Endothelial cell (in vitro differentiated cells): ENCODE results near the gene PARD3. TPM values are rescaled to one million over a fixed set of nuclear protein-coding genes. Genes with fewer than 3 reads are reported as not detected.

Experiments used
- DNase-seq: peaks from one replicate; pipeline ENCODE4 v3.0.0; 2021; ENCODE audit warnings: low spot score
- H3K27ac Mint-ChIP-seq: one replicate; pipeline ENCODE4 v1.8.0; 2021; ENCODE audit warnings: mixed read lengths, inconsistent platforms; ENCODE audit not compliant: unreplicated experiment
- H3K27me3 Mint-ChIP-seq: one replicate; pipeline ENCODE4 v1.8.0; 2021; ENCODE audit warnings: mild to moderate bottlenecking, moderate library complexity, mixed read lengths, inconsistent platforms; ENCODE audit not compliant: unreplicated experiment
- H3K36me3 Mint-ChIP-seq: one replicate; pipeline ENCODE4 v1.8.0; 2021; ENCODE audit warnings: mild to moderate bottlenecking, low read depth, mixed read lengths, inconsistent platforms; ENCODE audit not compliant: unreplicated experiment
- H3K4me1 Mint-ChIP-seq: one replicate; pipeline ENCODE4 v1.8.0; 2021; ENCODE audit warnings: mild to moderate bottlenecking, mixed read lengths, inconsistent platforms; ENCODE audit not compliant: unreplicated experiment
- H3K4me3 Mint-ChIP-seq: one replicate; pipeline ENCODE4 v1.8.0; 2021; ENCODE audit warnings: mild to moderate bottlenecking, mixed read lengths, inconsistent platforms; ENCODE audit not compliant: unreplicated experiment
- H3K9me3 Mint-ChIP-seq: one replicate; pipeline ENCODE4 v1.8.0; 2021; ENCODE audit warnings: mixed read lengths, inconsistent platforms; ENCODE audit not compliant: unreplicated experiment
- total RNA-seq: library from RNA; stranded (reverse); fragmentation: NEBNext Ultra II Directional; extraction: Animal tissue kit (Norgen Biotek cat#: 25700); gene quantifications from one replicate; pipeline ENCODE4 v1.2.1, GENCODE V29; 2021; ENCODE audit not compliant: unreplicated experiment
- TF ChIP-seq, protein P1 (sequence below): fragments of 200-600 bp; sonication (generic); IDR thresholded peaks from one replicate; pipeline ENCODE4 v1.5.0; 2021; ENCODE audit warnings: antibody characterized with exemption; ENCODE audit not compliant: unreplicated experiment

The PARD3 gene
- total RNA-seq, 1 donor from 2014 or later = 35.2 TPM

DNA sequence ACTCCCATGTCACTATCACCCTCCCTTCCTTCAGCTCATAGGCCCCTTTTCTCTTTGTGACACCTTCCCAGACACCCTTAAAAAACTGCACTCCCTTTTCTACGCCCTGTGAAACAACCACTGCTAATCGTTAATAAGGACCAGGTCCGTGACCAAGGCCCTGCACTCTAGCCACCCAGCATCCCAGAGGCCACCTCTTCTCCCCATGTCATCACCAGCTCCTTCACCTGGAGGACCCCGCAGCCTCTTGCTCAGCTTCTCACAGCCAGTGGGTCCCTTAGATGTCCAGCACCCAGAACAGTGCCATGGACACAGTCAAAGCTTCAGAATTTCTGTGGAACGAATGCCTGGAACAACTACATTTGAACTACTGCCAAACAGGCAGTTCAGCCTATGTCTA is 2.3 kb downstream of the PARD3 start:
- H3K9me3 Mint-ChIP-seq = no peaks in the 10 kb centered on the region
- peak overlapping the region; percentile 12 for H3K27ac Mint-ChIP-seq
- H3K4me1 Mint-ChIP-seq = peaks cover 45% of the 10 kb centered on the region
- no peak for DNase-seq
- H3K27me3 Mint-ChIP-seq = peaks cover 16% of the 10 kb centered on the region
- peaks cover 3% of the 10 kb centered on the region for H3K36me3 Mint-ChIP-seq
- TF ChIP-seq, protein P1, sequence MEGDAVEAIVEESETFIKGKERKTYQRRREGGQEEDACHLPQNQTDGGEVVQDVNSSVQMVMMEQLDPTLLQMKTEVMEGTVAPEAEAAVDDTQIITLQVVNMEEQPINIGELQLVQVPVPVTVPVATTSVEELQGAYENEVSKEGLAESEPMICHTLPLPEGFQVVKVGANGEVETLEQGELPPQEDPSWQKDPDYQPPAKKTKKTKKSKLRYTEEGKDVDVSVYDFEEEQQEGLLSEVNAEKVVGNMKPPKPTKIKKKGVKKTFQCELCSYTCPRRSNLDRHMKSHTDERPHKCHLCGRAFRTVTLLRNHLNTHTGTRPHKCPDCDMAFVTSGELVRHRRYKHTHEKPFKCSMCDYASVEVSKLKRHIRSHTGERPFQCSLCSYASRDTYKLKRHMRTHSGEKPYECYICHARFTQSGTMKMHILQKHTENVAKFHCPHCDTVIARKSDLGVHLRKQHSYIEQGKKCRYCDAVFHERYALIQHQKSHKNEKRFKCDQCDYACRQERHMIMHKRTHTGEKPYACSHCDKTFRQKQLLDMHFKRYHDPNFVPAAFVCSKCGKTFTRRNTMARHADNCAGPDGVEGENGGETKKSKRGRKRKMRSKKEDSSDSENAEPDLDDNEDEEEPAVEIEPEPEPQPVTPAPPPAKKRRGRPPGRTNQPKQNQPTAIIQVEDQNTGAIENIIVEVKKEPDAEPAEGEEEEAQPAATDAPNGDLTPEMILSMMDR = no peak
- H3K4me3 Mint-ChIP-seq = peak overlapping the region; percentile 16

DNA sequence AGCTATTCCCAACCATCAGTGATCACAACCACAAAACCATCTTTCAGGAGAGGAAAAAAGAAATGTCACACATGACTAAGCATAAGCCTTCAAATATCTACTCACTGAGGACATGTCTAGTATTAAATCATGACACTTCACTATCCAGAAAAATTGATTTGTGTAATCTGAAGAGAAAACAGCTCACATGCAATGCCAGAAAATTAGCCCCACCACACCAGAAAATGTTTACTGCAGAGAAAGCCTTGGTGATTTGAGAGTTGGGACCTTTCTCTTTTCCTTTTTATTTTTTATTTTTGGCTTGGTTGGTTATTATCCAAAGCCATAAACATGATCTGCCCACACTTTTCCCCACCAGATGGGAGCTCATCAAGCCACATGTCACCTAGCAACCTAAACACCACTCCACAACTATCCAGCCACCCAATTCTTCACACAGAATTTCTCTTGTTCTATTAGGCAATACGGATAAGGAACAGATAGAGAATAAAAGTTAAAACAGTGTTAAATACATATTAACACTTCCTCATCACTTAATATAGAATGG is 3.1 kb downstream of the PARD3 start:
- Mint-ChIP-seq H3K4me3 (no peak overlapping the region), H3K27ac (peak overlapping the region; percentile 5), H3K27me3 (peaks cover 16% of the 10 kb centered on the region), H3K9me3 (no peaks in the 10 kb centered on the region), H3K4me1 (peaks cover 45% of the 10 kb centered on the region), H3K36me3 (peaks cover 3% of the 10 kb centered on the region)
- DNase-seq = no peak
- TF ChIP-seq, protein P1 = no peak

DNA sequence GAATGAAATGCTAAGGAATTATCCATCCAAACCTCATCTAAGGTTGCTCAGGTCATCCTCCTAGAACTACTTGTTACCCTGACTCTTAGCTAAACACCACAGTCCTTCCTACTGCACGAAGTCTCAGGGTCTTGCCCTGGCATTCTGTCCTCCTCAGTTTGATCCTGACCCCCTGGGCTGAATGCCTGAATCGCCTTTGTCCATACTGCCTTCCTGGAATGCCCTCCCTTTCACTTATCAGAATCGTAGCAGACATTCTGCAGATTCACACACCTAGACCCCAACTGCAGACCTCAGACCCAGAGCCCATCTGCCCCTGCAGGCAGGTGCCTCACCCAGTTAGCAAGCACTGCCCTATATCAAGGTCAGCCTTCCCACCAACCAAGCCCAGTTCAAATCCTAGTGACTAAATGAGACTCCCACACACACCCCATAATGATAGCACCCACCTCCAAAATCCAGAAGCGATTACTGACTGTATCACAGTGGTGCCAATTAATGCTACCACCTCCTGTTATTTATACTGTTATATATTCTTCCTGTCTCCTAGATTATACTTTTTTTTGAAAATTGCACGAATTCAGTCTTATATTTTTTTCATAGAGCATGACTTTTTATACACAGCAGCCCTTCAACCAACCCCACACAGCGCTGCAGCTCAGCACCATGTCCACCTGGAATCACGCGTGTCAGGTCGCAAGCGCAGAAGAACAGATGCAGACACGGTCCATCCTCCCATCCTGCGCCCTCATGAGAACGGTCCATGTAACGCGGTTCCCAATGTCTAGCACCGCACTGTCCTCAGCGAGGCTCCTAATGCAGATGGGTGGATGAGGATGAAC is 3.7 kb downstream of the PARD3 start:
- Mint-ChIP-seq H3K9me3 (no peaks in the 10 kb centered on the region), H3K27me3 (peaks cover 16% of the 10 kb centered on the region), H3K36me3 (peaks cover 3% of the 10 kb centered on the region), H3K4me1 (peaks cover 41% of the 10 kb centered on the region), H3K4me3 (peak overlapping the region; percentile 14), H3K27ac (peak overlapping the region; percentile 28)
- no peak for DNase-seq
- TF ChIP-seq, protein P1 = no peak

DNA sequence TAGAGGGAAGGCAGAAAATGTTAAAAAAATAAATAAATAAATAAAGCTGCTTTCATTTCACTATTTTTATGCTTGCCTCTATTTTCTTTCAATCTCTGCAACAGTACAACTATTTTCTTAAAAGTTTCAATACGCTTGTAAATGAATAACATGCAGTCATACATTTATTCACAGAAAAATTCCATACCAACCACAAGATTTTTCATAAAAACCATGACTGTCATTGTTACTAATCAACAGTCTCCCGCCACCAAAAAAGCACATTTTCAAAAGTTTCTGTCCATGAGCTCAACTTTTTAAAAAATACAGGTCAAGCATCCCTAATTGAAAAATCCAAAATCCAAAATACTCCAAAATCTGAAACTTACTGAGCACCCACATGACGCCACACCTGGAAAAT is 5.3 kb downstream of the PARD3 start:
- Mint-ChIP-seq H3K9me3 (no peaks in the 10 kb centered on the region), H3K27me3 (peaks cover 13% of the 10 kb centered on the region), H3K4me1 (peaks cover 36% of the 10 kb centered on the region), H3K27ac (no peak overlapping the region), H3K4me3 (no peak overlapping the region), H3K36me3 (no peaks in the 10 kb centered on the region)
- no peak for DNase-seq
- TF ChIP-seq, protein P1 = no peak
